IPS DF 19.7 (cell line): Measurements from ENCODE around the gene SCN5A.

Source experiments
- DNase-seq: peaks from one replicate; pipeline ENCODE4 v3.0.0-alpha.2; 2013; ENCODE audit warnings: low read depth, low spot score

SCN5A gene

DNA sequence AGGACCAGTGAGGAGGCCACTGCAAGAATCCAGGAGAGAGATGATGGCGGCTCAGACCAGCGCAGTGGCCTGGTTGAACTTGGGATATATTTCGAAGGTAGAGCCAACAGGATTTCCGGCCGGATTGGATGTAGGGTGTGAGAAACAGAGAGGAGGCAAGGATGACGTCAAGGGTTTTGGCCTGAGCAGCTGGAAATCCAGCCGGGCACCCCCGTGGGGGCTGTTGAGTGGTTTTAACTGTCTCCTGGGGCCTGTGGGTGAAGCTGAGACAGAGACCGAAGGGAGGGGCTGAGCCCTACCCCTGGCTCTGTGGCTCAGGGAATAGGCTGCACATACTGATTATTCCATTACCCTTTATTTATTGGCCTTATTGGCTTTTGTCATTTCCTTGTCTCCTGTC is 107.7 kb downstream of the SCN5A start:
- no peak for DNase-seq

DNA sequence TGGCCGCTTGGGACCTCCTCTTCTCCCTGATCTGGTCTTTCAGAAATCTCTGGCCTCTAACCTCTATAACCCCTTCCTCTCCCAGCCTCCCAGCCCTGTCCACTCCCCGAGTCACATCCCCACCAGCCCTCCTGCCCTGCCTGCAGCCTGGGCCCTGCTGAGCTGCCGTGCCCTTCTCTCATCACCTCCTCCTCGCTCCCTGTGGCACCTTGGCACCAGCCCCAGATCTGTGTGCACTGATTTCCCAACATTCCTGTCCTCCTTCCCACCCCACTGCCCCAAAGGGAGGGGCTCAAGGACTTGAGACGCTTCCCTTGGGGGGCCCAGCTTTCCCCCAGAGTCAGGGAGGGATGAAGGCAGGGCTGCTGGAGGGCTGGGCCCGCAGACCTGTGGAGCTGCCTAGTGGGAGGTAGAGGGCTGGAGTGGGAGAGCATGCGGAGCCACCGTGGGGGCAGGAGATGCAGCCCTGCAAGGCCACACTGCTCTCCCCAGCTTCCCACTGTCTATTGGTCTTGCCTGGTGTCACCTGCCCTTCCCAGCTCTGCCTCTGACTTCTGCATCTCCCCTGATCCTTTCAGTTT is 110.6 kb downstream of the SCN5A start:
- DNase-seq, result no peak

DNA sequence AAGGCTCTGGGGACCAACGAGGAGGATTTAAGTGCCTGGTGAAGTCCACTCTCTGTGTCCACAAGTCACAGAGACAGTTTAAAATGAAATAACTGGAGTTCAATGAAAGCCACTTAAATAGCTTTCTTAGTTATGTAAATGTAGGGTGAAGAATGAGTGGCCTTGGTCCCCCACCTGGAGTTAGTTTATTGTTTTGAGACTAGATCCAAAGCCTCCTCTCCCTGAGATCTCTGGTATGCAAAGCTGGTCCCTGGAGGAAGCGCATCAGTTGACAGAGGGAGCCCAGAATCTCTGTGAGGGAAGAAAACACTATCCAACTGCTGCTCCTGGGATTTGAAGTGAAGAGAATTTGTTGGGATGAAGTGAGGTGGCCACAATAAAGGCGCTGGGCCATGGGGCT is 112.8 kb downstream of the SCN5A start:
- peak; percentile 38 for DNase-seq

DNA sequence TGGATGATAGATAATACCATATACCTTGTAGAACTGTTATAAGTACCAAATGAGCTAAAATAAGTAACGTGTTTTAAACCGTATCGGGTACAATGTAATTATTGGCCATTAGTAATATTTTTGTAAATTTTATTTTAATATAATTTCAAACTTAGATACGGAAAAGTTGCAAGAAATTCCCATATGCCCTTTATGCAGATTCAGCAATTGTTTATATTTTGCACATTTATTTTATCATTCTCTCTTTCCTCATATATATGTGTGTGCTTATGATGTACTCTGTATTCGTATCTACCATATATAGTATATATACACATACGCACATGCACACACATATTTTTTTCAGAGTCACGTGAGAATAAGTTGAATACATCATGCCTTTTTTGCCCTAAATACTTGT is 114.9 kb downstream of the SCN5A start:
- DNase-seq, result no peak

DNA sequence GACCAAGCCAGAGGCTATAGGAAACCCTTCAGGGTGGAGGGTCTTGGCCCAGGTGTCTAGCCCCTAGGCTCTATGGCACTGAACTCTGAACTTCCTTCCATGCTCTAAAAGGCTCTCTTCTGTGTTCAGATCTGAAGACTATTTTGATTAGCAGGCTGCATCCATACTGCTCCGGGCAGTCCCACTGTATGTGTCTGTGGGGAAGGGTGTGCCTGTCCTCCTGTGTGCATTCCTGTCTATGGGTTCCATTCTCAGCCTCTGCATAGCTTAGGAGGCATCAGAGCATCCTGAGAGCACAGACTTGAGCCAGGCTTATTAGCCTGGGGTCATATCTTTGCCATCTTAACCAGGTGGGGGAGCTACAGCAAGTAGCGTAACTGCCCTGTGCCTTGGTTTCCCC is 115.3 kb downstream of the SCN5A start:
- no peak for DNase-seq

DNA sequence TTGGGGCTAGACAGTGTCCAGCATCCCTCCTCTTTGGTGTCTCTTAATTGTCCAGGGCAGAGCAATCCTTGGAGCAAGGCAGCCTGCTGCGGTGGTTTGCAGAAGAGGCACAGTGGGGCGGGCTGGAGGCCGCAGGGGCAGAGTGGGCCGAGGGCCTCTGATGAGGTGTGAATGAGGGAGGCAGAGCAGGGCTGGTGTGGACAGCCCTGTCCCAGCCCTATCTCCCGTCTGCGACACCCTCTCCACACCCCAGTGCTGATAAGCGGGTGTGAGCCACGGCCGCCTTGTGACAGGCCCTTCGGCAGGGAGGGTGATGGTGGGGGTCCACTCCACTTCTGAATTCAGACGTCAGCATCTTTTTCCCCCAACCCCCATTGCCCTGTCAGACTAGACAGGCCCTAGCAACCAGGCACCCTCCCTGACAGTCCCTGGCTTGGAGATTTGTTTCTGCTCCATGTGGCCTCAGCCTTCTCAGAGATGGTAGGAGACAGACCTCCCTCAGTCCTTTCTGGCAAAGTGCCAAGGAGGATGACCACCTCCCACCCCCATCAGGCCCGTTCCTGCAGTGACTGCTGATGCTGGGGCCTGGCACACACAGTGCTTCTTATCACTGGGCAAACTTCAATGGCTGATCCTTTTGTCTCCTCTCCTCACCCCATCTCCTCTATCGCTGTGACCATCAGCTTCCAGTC is 116.1 kb downstream of the SCN5A start:
- DNase-seq, result no peak

DNA sequence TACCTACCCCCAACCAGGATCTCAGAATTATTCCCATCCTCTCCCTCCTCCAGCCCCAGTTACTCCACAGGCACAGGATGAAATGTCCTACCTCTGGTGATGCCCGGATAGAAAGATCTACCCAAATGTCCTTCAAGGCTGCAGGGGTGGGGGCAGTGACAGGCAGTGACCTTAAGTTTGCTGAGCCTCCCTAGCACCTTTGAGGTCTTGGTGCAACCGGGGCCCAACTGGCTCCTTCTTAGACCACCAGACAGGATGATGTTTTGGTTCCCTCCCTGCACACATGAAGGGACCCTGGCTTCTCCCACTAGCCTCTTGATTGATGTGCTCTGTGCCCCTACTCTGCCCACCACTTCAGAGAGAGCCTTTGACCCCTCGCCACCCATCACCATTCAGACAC is 117.0 kb downstream of the SCN5A start:
- no peak for DNase-seq

DNA sequence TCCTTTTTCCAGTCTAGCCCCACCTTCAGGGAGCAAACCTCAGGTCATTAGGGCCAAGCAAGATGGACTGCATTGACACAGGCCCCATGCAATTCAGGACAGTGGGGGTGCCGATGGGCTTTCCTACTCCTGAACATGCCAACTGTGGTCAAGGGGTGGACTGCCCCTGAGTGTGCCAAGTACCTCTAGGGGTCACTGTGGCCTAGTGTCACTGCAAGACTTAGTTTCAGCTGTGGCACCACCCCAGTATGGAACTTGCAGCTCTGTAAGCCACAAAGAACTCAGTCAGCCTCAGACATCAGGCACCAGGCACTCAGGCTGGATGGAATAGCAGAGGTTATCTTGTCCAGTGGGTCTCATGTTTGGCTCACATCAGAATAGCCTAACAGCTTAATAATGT is 121.0 kb downstream of the SCN5A start:
- peak; percentile 25 for DNase-seq

DNA sequence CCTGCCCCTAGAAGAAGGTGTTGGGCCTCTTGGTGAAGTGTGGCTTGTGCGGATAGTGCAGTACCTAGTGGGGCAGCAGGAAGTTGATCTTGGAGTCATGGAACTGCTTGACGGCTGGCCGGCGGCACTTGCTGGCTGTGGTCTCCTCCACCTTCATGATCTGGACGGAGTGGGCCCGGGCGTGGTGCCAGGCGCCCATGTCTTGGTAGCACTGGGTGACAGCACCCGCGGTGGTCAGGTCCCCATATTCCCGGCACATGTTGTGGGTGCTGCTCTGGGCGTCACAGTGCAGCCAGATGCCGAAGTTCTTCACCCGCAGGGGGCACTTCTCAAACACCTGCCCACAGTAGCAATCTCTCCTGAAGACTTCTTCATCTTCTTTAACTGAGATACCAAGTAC is 122.7 kb downstream of the SCN5A start:
- no peak for DNase-seq

DNA sequence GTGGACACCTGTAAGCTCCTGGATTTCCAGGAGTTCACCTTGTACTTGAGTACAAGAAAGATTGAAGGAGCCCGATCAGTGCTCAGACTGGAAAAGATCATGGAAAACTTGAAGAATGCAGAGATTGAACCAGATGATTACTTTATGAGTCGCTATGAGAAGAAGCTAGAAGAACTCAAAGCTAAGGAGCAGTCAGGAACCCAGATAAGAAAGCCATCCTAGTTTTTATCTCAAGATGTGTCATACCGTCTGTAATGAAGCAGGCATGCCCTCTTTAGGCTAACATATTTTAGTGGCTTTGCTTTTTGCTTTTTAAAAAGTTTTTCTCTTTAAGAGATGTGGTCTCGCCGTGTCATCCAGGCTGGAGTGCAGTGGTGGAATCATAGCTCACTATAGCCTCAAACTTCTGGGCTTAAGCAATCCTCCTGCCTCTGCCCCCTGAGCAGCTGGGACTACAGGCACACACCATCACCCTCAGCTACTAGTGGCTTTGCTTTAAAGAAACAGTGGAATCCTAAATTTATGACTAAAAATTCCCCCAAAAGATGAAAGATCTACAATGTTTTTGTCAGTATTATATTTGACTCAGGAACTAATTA is 125.2 kb downstream of the SCN5A start:
- no peak for DNase-seq

DNA sequence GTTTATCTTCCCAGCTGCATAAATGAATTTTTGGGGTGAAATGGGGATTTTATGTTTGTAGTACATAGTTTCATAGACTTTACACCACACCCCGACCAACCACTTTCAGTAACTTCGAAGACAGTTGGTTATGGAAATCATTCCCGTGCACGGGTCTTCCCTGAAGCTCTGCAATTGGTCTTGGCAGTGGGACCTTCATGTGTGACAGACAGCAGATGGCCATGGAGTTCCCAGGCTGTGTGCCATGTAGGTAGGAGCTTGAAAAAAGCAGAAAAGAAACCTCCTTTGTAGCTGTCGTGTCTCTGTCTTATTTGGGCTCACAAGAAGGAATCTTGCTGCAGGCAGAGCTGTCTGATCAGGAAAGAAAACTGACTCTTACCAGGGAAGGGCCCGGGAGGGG is 127.5 kb downstream of the SCN5A start:
- no peak for DNase-seq

DNA sequence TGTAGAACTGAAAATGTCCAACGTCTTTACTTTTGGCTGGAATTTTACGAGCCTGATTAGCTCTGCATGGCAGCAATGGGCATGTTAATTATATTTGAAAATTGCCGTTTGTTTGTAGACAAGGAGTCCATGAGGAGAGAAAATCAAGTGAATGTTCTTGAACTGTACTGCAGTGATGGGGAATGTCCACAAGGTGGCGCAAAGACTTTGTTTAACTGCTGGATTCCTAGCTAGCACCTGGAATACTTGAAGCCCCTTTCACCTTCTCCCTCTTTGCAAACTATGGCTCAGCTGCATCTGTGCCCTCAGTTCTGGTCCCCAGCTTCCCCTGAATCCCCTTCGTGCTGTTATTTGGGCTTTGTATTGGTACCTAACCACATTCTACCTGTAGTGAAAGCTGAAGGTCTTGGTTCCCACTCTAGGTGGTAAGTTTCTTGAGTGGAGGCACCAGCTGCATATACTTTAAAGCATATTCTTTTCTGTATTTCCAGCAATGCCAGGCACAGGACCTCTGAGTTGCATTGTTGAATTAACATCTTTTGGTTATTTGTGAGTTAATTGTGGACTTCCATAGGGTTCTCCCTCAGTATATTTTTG is 128.0 kb downstream of the SCN5A start:
- DNase-seq, result peak; percentile 64

DNA sequence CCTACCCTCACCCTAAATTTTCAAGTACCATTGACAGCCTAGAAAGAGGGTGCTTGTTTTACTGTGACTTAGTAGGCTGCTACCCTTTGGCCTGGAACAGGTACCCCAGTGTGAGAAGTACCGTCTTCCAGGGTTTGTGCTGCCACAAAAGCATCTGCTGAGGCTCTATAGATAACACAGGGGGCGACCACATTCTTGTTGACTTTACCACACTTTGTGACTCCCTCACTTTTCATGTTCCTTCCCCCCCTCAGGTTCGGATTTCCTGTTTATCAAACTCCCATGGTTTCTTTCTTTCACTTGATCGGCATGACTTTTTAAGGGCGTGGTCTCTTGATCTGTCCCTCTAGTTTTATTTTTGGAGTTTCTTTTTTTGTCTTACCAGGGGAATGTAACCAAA is 129.8 kb downstream of the SCN5A start:
- DNase-seq, result peak; percentile 20

DNA sequence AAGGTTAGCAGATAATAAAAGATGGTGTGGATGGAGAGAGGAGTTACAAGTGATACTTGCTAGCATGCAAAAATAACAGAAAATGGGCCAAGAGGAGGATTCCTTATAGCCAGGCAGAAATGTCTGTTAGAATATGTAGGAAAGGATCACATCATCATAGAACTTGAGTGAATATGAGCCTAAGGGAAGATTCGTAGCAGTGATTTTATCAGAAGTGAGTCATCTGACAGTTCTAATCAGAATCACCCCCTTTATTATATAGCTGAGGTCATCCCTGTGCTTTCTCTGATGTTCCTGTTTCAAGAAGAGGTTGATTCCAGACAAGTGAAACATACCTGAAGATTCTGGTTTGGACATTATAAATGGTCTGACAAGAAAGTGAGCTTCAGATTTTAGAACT is 130.5 kb downstream of the SCN5A start:
- DNase-seq, result no peak

DNA sequence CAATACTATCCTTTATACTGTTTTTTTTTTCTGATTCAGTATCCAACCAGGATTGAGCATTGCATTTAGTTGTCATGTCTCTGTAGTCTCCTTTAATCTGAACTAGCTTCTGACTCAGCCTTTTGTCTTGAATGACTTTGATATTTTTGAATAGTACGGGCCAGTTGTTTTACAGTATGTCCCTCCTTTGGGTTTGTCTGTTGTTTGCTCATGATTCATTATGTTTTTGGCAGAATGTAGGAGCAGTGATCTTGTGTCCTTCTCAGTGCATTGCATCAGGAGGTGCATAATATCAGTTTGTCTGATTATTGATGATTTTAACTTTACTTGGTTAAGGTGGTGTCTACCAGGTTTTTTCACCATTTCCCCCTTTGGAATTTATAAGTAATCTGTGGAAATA is 132.8 kb downstream of the SCN5A start:
- DNase-seq, result no peak

DNA sequence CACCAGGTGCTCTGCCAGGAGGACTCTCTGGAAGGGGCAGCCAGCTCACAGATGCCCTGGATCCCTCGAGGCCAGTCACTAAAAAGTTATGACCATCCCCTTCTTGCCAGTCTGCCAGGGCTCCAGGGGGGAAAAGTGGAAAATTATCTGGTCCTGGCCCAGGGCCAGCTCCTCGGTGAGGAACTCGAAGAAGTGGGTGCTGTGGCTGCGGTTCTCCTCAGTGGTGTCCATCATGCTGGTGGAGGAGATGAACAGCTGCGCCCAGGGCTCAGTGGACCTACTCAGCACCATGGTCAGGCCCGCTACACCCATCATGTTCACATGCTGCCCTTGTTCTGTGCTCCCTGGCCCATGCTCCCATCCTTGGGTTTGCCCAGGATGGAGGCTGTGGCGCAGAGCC is 134.1 kb downstream of the SCN5A start:
- no peak for DNase-seq

DNA sequence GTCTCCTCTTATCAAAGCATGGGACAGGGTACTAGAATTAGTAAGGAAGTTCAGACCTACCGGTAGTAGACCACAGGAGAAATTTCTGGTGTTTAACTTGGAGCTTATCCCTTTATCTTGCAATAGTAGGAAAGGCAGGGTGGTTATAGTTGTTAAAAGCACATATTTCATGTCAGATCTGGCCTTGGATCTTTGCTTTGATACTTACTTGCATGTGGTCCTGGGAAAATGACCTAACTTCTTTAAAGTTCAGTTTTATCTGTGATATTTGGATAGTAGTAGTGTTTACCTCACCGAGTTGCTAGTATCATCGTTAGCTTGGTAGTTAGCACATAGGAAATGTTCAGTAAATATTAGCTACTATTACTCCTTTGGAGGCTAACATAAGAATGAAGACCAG is 137.9 kb downstream of the SCN5A start:
- no peak for DNase-seq

DNA sequence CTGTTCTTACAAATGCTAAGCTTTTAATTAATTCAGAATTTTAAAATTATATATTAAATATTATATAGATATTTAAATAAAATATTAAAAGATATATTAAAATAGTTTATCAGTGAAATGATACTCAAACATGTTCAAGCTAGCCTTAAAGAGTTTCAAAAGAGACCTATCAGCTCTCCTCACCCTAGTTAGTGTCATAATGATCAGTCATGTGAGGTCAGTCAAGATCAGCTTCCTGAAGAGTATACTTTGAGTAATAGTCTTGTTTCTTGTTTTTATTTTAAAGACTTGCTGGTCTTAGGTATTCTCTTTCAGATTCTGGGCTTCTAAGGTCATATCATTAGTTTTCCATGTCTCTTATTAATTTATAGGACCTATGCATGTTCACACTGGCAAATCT is 138.9 kb downstream of the SCN5A start:
- DNase-seq, result no peak

DNA sequence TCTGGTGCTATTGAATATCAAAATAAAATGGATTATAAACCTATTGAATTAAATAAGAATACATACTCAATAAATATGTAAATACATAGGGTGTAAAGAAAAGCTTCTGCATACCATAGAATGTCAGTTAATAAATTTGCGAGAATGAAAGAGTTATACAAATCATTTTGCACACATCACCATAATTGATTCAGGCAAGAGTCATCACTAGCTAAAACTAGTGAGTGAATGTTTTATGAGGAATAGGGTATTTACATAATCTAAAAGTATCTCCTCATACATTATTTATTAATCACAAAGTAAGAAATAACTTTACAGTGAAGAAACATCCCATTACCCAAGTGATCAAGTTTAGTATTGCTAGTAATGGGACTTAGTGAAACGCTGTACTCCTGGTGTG is 139.8 kb downstream of the SCN5A start:
- DNase-seq, result no peak

DNA sequence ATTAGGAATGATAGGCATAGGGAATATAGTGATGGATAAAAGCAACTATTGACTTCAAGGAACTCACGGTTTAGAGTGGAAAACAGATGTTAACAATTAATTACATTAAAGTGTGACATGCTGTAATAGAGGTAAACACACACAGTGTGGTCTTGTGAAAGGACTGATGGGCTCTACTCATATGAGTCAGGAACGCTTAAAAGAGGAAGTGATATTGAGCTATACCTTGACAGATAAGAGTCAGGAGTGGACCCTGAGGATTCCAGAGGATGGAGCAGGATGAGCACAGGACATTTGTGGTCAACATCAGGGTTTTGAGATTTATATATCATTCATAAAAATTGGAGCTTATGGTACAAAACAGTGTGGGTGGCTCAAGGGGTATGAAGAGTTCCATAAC is 142.4 kb downstream of the SCN5A start:
- no peak for DNase-seq

DNA sequence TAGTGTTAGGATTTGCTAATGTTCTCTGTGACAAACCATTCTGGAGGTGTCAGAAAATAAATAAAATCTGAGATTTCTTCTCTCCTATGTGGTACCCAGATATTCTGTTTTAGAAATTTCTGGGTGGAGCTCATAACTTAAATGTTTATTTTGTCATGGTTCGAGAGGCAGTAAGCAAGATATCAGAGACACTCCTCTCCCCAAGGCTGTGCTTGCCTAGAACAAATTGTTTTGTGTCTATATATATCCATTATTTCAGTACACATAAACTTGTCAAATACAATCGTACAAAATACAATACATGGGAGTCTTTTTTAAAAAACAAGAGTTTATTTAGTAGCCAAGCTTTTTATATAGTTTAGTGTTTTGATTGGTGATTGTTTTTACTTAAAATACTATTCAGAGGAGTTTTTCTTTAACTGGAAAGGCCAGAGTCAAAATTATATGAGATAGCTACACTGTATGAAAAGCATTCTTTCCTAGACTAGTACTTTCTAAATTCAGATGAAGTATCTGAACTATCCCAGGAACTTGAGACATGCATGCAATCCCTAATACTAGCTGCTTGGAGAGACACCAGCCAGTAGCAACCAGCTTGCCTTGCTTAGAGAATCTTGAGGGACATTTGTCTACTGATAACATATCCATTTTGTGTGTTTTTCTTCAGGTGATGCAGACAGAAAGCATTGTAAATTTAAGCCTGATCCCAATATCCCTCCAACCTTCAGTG is 148.6 kb downstream of the SCN5A start:
- no peak for DNase-seq
